Endothelial cell of umbilical vein (primary cell): ENCODE measurements around the gene OR5D16.
"Not testable (repeated sequence)": the region's sequence is repeated elsewhere in the genome, so short reads cannot be mapped to it uniquely, and the experiment has no call there.

Experiments
- POLR2A ChIP-seq: IDR thresholded peaks from 2 replicates; pipeline ENCODE4 v1.6.1; 2012; ENCODE audit warnings: low read depth, mild to moderate bottlenecking, control low read depth, low read length
- TF ChIP-seq, protein P1 (sequence below), 2 donors: IDR thresholded peaks; 1 replicate in 1 of 2; 2 replicates in 1 of 2; pipeline ENCODE4 v1.5.1; 2011; ENCODE audit warnings: low read length in 2 of 2, mild to moderate bottlenecking in 2 of 2, moderate library complexity in 2 of 2, control low read depth in 1 of 2, inconsistent platforms in 1 of 2, low read depth in 1 of 2; ENCODE audit not compliant: insufficient read depth in 1 of 2; ENCODE audit errors: extremely low read depth in 1 of 2

GRCh38 chr11:55872731-55873130 lies 34.2 kb downstream of the OR5D16 start:
- not testable (repeated sequence) for TF ChIP-seq POLR2A
- TF ChIP-seq, protein P1, sequence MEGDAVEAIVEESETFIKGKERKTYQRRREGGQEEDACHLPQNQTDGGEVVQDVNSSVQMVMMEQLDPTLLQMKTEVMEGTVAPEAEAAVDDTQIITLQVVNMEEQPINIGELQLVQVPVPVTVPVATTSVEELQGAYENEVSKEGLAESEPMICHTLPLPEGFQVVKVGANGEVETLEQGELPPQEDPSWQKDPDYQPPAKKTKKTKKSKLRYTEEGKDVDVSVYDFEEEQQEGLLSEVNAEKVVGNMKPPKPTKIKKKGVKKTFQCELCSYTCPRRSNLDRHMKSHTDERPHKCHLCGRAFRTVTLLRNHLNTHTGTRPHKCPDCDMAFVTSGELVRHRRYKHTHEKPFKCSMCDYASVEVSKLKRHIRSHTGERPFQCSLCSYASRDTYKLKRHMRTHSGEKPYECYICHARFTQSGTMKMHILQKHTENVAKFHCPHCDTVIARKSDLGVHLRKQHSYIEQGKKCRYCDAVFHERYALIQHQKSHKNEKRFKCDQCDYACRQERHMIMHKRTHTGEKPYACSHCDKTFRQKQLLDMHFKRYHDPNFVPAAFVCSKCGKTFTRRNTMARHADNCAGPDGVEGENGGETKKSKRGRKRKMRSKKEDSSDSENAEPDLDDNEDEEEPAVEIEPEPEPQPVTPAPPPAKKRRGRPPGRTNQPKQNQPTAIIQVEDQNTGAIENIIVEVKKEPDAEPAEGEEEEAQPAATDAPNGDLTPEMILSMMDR (IDR thresholded peaks at IDR 0.05; ENCODE audit: extremely low read depth in 1 of 2, insufficient read depth in 1 of 2, low read depth in 1 of 2, low read length in 2 of 2): not testable (repeated sequence)
